Astrocyte (in vitro differentiated cells and primary cell): ENCODE results near the gene CTDP1. TPM values are rescaled to one million over a fixed set of nuclear protein-coding genes. Genes with fewer than 3 reads are reported as not detected.

ENCODE experiments used
- DNase-seq: peaks from one replicate; pipeline ENCODE4 v3.0.0-alpha.2; 2010; ENCODE audit warnings: low read depth
- FAIRE-seq: peaks from 2 replicates; lab custom pipeline; 2011; peaks lifted over from hg19 to GRCh38; lab: Jason Lieb, UNC
- H2AFZ ChIP-seq: 2 replicates; pipeline ENCODE4 v1.6.0; 2012; ENCODE audit warnings: low read depth, low read length, inconsistent platforms
- H3K27ac ChIP-seq: 2 replicates; pipeline ENCODE4 v1.5.1; 2011; ENCODE audit warnings: low read depth, low read length, inconsistent platforms
- H3K27me3 ChIP-seq: 2 replicates; pipeline ENCODE4 v1.6.0; 2011; ENCODE audit warnings: low read length, inconsistent platforms; ENCODE audit not compliant: insufficient read depth
- H3K36me3 ChIP-seq: 2 replicates; pipeline ENCODE4 v1.5.1; 2011; ENCODE audit warnings: low read length, inconsistent platforms; ENCODE audit not compliant: insufficient read depth
- H3K4me1 ChIP-seq: 2 replicates; pipeline ENCODE4 v1.5.1; 2011; ENCODE audit warnings: low read length, inconsistent platforms; ENCODE audit not compliant: insufficient read depth
- H3K4me2 ChIP-seq: 2 replicates; pipeline ENCODE4 v1.6.0; 2012; ENCODE audit warnings: low read length, inconsistent platforms
- H3K4me3 ChIP-seq: 2 replicates; pipeline ENCODE4 v1.5.1; 2011; ENCODE audit warnings: low read depth, mild to moderate bottlenecking, low read length, inconsistent platforms; ENCODE audit not compliant: insufficient read depth
- H3K79me2 ChIP-seq: 2 replicates; pipeline ENCODE4 v1.6.0; 2012; ENCODE audit warnings: mild to moderate bottlenecking, low read length, inconsistent platforms; ENCODE audit not compliant: insufficient read depth
- H3K9ac ChIP-seq: 2 replicates; pipeline ENCODE4 v1.6.0; 2012; ENCODE audit warnings: mild to moderate bottlenecking, low read length, inconsistent platforms
- H3K9me3 ChIP-seq: 2 replicates; pipeline ENCODE4 v1.5.1; 2012; ENCODE audit warnings: low read depth, mild to moderate bottlenecking, low read length, inconsistent platforms; ENCODE audit not compliant: insufficient read depth
- H4K20me1 ChIP-seq: 2 replicates; pipeline ENCODE4 v1.6.0; 2012; ENCODE audit warnings: low read length, inconsistent platforms; ENCODE audit not compliant: insufficient read depth
- H3K27ac Mint-ChIP-seq: one replicate; pipeline ENCODE4 v1.8.0; 2021; ENCODE audit warnings: mild to moderate bottlenecking, mixed read lengths; ENCODE audit not compliant: unreplicated experiment
- H3K27me3 Mint-ChIP-seq: one replicate; pipeline ENCODE4 v1.8.0; 2021; ENCODE audit warnings: low read depth, mixed read lengths; ENCODE audit not compliant: unreplicated experiment
- H3K36me3 Mint-ChIP-seq: one replicate; pipeline ENCODE4 v1.8.0; 2021; ENCODE audit warnings: low read depth, mixed read lengths; ENCODE audit not compliant: unreplicated experiment
- H3K4me1 Mint-ChIP-seq: one replicate; pipeline ENCODE4 v1.8.0; 2021; ENCODE audit warnings: low read depth, mixed read lengths; ENCODE audit not compliant: unreplicated experiment
- H3K4me3 Mint-ChIP-seq: one replicate; pipeline ENCODE4 v1.8.0; 2021; ENCODE audit warnings: mild to moderate bottlenecking, moderate library complexity, mixed read lengths; ENCODE audit not compliant: unreplicated experiment
- H3K9me3 Mint-ChIP-seq: one replicate; pipeline ENCODE4 v1.8.0; 2021; ENCODE audit warnings: mild to moderate bottlenecking, mixed read lengths; ENCODE audit not compliant: unreplicated experiment
- CTCF ChIP-seq: IDR thresholded peaks from 2 replicates; pipeline ENCODE4 v1.5.1; 2011; ENCODE audit warnings: low read depth, mild to moderate bottlenecking, inconsistent platforms, low read length, moderate library complexity; ENCODE audit not compliant: insufficient read depth
- EZH2 ChIP-seq: IDR thresholded peaks from 2 replicates; pipeline ENCODE4 v1.6.1; 2012; ENCODE audit warnings: mild to moderate bottlenecking, low read length, inconsistent platforms; ENCODE audit not compliant: insufficient read depth
- total RNA-seq: library from RNA; stranded (reverse); gene quantifications from 2 replicates; pipeline ENCODE4 v1.2.1, GENCODE V29; 2021

The CTDP1 gene
- total RNA-seq, 1 donor from 2014 or later, result 31.7 TPM

- TF ChIP-seq CTCF, result no peak
- no peak for TF ChIP-seq EZH2
- Histone ChIP-seq H2AFZ (no peak overlapping the region), H3K36me3 (no peaks in the 10 kb centered on the region), H3K4me1 (no peaks in the 10 kb centered on the region), H3K9ac (no peak overlapping the region), H3K27ac (no peak overlapping the region), H3K4me3 (no peak overlapping the region), H3K79me2 (no peaks in the 10 kb centered on the region), H3K9me3 (peaks cover 3% of the 10 kb centered on the region), H3K27me3 (peaks cover 2% of the 10 kb centered on the region), H4K20me1 (no peaks in the 10 kb centered on the region), H3K4me2 (no peak overlapping the region)
- Mint-ChIP-seq H3K9me3 (peaks cover 17% of the 10 kb centered on the region), H3K27me3 (peaks cover 60% of the 10 kb centered on the region), H3K4me3 (no peak overlapping the region), H3K27ac (no peak overlapping the region), H3K4me1 (no peaks in the 10 kb centered on the region), H3K36me3 (no peaks in the 10 kb centered on the region)
- FAIRE-seq, result no peak
- no peak for DNase-seq
Measured at GRCh38 chr18:79774111-79774510, 94.5 kb downstream of the CTDP1 start.

- no peak overlapping the region for H3K27ac Mint-ChIP-seq
- Histone ChIP-seq H3K27ac (no peak overlapping the region), H3K9me3 (peaks cover 3% of the 10 kb centered on the region), H3K36me3 (no peaks in the 10 kb centered on the region), H2AFZ (no peak overlapping the region), H3K79me2 (no peaks in the 10 kb centered on the region), H3K9ac (no peak overlapping the region), H3K27me3 (peaks cover 2% of the 10 kb centered on the region), H3K4me3 (no peak overlapping the region), H3K4me2 (no peak overlapping the region), H3K4me1 (no peaks in the 10 kb centered on the region), H4K20me1 (no peaks in the 10 kb centered on the region)
- H3K36me3 Mint-ChIP-seq, result no peaks in the 10 kb centered on the region
- DNase-seq, result no peak
- TF ChIP-seq CTCF (no peak), EZH2 (no peak)
- peaks cover 16% of the 10 kb centered on the region for H3K9me3 Mint-ChIP-seq
- FAIRE-seq, result no peak
- H3K4me1 Mint-ChIP-seq, result no peaks in the 10 kb centered on the region
- no peak overlapping the region for H3K4me3 Mint-ChIP-seq
- peaks cover 56% of the 10 kb centered on the region for H3K27me3 Mint-ChIP-seq
Measured at GRCh38 chr18:79775441-79776221, 96.0 kb downstream of the CTDP1 start.

GRCh38 chr18:79776674-79777073, 97.1 kb downstream of the CTDP1 start:
- Histone ChIP-seq H3K4me2 (no peak overlapping the region), H3K4me3 (no peak overlapping the region), H3K9me3 (peaks cover 3% of the 10 kb centered on the region), H3K36me3 (no peaks in the 10 kb centered on the region), H3K9ac (no peak overlapping the region), H3K4me1 (no peaks in the 10 kb centered on the region), H2AFZ (no peak overlapping the region), H3K79me2 (no peaks in the 10 kb centered on the region), H3K27ac (no peak overlapping the region), H3K27me3 (peaks cover 2% of the 10 kb centered on the region), H4K20me1 (no peaks in the 10 kb centered on the region)
- Mint-ChIP-seq H3K4me1 (no peaks in the 10 kb centered on the region), H3K36me3 (no peaks in the 10 kb centered on the region), H3K4me3 (no peak overlapping the region), H3K9me3 (peaks cover 16% of the 10 kb centered on the region), H3K27ac (no peak overlapping the region), H3K27me3 (peaks cover 55% of the 10 kb centered on the region)
- no peak for TF ChIP-seq CTCF
- DNase-seq (no peak), FAIRE-seq (no peak)
